Kidney capillary endothelial cell (primary cell): ENCODE measurements around the gene RCAN2.

Experiments
- DNase-seq: peaks from one replicate; pipeline ENCODE4 v3.0.0-alpha.2; 2018; ENCODE audit warnings: low spot score

The RCAN2 gene

GRCh38 chr6:46491201-46491627 lies at the start of gene RCAN2:
RCAN2 (minus strand) TSS chr6:46491449.
- peak; percentile 77 for DNase-seq

GRCh38 chr6:46539866-46540265 lies 48.6 kb upstream of the RCAN2 start:
- no peak for DNase-seq

GRCh38 chr6:46538800-46539480 lies 47.7 kb upstream of the RCAN2 start:
- no peak for DNase-seq

- peak; percentile 48 for DNase-seq
Observed at GRCh38 chr6:46530896-46531295, 39.6 kb upstream of the RCAN2 start.

GRCh38 chr6:46528961-46529750 lies 37.9 kb upstream of the RCAN2 start:
- no peak for DNase-seq

- no peak for DNase-seq
Observed at GRCh38 chr6:46526607-46527006, 35.4 kb upstream of the RCAN2 start.

GRCh38 chr6:46525583-46525982 lies 34.3 kb upstream of the RCAN2 start:
- no peak for DNase-seq

DNA sequence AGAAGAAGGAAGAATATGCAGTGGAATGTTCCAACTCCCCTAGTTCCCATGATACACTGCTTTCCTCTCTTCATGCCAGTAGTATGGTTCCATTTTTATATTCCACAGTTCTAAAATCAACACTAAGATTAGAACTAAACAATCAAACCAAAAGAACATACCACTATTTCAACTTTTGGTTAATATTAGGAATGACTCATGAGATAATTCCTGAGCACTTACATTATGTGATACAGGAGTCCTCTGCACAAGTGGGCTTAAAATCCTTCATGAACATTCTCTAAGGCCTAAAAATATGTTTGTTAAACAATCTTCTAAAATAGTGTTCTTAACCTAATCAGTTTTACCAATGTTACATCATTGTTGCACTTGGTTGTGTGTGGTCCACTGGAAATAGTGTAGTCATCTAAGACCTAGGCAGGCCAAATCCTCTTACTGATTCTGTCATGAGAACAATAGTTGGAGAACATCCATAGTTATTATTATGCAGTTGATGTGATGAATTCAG lies 30.3 kb upstream of the RCAN2 start:
- no peak for DNase-seq

- DNase-seq, result no peak
Observed at GRCh38 chr6:46517202-46517601, 26.0 kb upstream of the RCAN2 start.

DNA sequence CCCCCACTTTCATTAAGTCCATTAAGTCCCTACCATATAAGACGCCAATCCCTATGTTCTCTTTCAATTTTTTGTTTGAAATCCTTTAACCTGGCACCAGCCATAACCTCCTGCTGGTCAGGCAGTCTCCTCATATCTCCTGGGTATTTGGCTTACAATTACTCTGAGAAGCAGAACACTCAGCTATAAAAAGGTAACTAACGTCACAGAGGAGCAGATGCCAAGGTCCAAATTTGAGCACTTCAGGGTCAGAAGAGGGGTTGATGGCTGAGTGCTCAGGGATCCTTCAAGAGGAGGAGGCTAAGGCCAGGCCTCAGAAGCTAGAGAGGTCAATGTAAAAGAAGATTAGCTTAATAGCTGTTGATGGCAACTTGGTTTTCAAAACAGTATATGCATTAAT lies 22.3 kb upstream of the RCAN2 start:
- no peak for DNase-seq

DNA sequence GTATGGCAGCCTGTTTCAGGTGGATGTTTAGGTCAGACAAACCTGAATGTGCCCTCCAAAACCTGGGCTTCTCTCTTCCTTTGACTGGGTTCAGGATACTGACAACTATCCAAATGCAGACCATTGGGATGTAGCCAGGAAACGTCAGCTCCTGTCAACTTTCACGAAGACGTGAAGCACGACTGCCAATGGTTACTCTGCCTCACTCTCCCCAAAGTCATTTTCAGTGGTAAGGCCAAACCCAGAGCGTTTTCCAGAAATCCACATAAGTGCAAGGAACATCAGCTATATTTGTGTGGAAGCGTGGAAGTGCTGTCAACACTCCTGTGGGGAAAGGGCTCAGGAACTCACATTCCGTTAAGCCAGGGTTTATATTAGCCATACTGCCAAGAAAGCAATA lies 20.1 kb upstream of the RCAN2 start:
- no peak for DNase-seq

- DNase-seq, result no peak
Observed at GRCh38 chr6:46510651-46511050, 19.4 kb upstream of the RCAN2 start.

DNA sequence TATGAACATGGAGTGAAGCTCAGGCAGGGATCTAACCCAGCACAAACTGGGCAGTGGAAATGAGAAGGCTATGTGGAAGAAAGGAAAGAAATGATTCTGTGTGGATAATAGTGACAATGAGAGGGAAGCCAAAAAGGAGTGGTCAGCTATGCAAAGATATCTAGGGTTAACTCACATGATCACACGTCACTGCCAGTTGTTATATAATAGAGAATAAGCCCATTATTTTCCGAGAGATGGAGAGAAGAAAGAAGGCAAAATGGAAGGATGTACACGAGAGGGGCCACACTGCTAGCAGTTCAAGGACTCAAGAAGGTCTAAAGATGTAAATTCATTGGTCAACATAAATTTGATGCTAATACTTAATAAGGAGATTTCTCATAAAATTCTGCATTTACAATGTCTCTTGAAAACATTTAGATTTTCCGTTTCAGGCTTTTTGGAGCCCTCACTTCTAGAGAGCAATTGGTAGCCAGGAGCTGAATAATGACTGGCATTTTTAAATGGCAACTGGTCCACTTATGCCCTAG lies 18.8 kb upstream of the RCAN2 start:
- no peak for DNase-seq

DNA sequence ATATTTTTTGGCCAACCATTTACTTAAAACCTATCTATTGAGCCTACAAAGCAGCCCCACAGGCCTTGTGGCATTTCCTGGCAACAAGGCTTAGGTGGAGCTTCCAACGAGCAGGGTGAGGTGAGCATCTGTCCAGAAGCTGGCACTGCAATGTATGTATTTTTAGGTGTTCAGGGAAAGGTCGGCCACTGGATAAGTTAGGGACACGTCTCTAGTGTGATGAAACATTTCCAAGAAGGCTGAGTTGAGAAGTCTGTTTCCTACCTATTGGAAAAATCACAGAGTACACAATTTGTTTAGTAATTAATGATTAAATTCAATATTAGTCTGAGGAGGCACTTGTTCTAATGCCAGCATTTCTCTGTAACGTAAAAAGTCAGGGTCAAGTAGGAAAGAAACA lies 17.8 kb upstream of the RCAN2 start:
- no peak for DNase-seq

- DNase-seq, result no peak
Observed at GRCh38 chr6:46507426-46507825, 16.2 kb upstream of the RCAN2 start.

DNA sequence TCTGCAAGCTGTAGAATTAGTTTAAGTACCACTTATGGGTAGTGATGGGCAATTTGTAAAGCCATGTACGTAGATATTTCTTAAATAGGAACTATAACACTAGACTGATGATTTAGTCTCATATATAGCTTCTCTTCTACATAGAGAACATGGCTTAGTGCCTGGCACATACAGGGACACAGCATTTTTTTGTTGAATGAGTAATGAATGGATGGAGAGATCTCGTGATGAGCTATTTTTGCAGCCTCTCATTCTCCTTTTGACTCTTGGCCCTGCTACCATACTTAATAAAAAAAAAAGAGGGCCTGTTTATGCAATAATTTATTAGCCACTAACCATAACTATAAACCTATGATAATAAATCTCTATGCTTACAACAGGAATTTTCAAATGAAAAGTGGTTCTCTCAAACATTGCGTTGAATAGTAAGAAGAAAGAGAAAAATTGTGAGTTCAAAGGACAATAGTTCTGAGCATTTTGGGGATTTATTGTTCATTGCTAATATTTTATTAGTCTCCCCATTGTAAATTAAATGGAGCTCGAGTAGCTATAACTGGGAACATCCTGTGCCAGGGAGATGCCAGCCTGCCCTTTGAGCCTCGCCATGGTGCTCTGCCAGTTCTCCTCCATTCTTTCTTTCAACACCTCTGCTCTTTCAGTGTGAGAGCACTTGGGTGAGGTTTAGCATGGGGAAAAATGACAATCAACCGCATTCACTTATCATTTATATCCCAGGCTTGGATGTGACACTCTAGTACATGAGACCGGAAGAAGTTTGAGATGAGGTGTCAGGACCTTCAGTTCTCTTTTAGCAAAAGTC lies 14.7 kb upstream of the RCAN2 start:
- DNase-seq, result no peak

DNA sequence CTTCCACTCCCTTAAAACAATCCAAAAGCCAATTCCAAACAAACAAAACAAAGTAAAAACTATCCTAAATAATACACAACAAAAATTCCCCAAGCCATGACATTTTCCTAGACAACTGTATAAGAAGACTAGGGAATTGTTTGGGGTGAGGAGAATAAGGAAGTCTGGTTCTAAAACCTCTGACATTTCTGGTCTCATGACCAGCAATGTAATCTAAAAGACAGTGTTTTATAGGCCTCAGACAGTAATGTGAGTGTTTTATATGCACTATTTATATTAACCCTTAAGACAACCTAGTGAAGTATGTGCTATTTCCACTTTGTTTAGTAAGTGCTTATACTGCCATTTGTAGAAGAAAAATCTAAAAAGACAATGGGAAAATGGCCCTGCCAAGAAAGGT lies 13.0 kb upstream of the RCAN2 start:
- DNase-seq, result no peak

- no peak for DNase-seq
Observed at GRCh38 chr6:46502486-46503119, 11.4 kb upstream of the RCAN2 start.

- no peak for DNase-seq
Observed at GRCh38 chr6:46501136-46502089, 10.2 kb upstream of the RCAN2 start.

DNA sequence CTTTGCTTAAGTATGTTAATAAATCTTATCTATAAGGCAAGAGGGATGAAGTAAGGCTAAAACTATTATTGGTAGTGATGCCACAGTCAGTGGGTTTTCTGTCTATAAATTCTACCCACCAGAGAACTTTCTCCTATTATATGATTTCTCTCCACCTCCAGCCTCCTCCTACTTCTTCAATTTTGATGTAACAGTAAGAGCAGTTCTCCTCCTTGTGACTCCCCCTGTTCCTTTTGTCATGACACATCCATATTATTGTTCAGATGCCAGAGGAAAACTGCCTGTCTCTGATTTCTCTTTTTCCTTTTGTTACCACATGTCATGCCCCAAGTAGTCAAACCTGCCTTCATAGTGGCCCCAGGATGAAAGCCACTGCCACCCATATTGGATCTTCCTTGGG lies 9.1 kb upstream of the RCAN2 start:
- DNase-seq, result no peak
